Type B pancreatic cell (in vitro differentiated cells): Measurements from ENCODE around the gene SLC12A8. TPM values are rescaled to one million over a fixed set of nuclear protein-coding genes. Genes with fewer than 3 reads are reported as not detected.
A peak's percentile ranks its signal among the peaks of the same experiment; 100 is the strongest.

Experiments used
- DNase-seq: peaks from one replicate; pipeline ENCODE4 v3.0.0; 2021; ENCODE audit warnings: mixed read lengths; ENCODE audit not compliant: unreplicated experiment; ENCODE audit errors: extremely low spot score
- H3K27ac Mint-ChIP-seq: 2 replicates; pipeline ENCODE4 v1.8.0; 2021; ENCODE audit warnings: mild to moderate bottlenecking, mixed read lengths
- H3K27me3 Mint-ChIP-seq: 2 replicates; pipeline ENCODE4 v1.8.0; 2021; ENCODE audit warnings: mixed read lengths
- H3K36me3 Mint-ChIP-seq: 2 replicates; pipeline ENCODE4 v1.8.0; 2021; ENCODE audit warnings: mixed read lengths
- H3K4me1 Mint-ChIP-seq: one replicate; pipeline ENCODE4 v1.8.0; 2021; ENCODE audit warnings: mixed read lengths; ENCODE audit not compliant: unreplicated experiment
- H3K4me3 Mint-ChIP-seq: 2 replicates; pipeline ENCODE4 v1.8.0; 2021; ENCODE audit warnings: mild to moderate bottlenecking, mixed read lengths
- H3K9me3 Mint-ChIP-seq: 2 replicates; pipeline ENCODE4 v1.8.0; 2021; ENCODE audit warnings: mixed read lengths
- CTCF ChIP-seq: fragments of 200-600 bp; sonication (generic); conservative IDR thresholded peaks from 2 replicates; pipeline ENCODE4 v1.5.0; 2021; ENCODE audit warnings: antibody characterized with exemption, mild to moderate bottlenecking
- total RNA-seq: library from RNA; stranded (reverse); gene quantifications from 2 replicates; pipeline ENCODE4 v1.2.1, GENCODE V29; 2021; ENCODE audit warnings: low replicate concordance

The SLC12A8 gene
- total RNA-seq, 1 donor from 2014 or later = 6.8 TPM

GRCh38 chr3:125123451-125124305 lies 88.9 kb downstream of the SLC12A8 start:
- TF ChIP-seq CTCF = no peak
- peaks cover 45% of the 10 kb centered on the region for H3K4me1 Mint-ChIP-seq
- peaks cover 30% of the 10 kb centered on the region for H3K27me3 Mint-ChIP-seq
- DNase-seq = no peak
- peak overlapping the region; percentile 53 for H3K27ac Mint-ChIP-seq
- peaks cover 5% of the 10 kb centered on the region for H3K36me3 Mint-ChIP-seq
- H3K9me3 Mint-ChIP-seq = no peaks in the 10 kb centered on the region
- no peak overlapping the region for H3K4me3 Mint-ChIP-seq

GRCh38 chr3:125121246-125122010 lies 91.1 kb downstream of the SLC12A8 start:
- no peak overlapping the region for H3K27ac Mint-ChIP-seq
- no peak for DNase-seq
- H3K4me1 Mint-ChIP-seq = peaks cover 44% of the 10 kb centered on the region
- no peak overlapping the region for H3K4me3 Mint-ChIP-seq
- H3K27me3 Mint-ChIP-seq = peaks cover 30% of the 10 kb centered on the region
- no peaks in the 10 kb centered on the region for H3K9me3 Mint-ChIP-seq
- TF ChIP-seq CTCF = no peak
- peaks cover 5% of the 10 kb centered on the region for H3K36me3 Mint-ChIP-seq

- Mint-ChIP-seq H3K36me3 (peaks cover 5% of the 10 kb centered on the region), H3K27me3 (peaks cover 30% of the 10 kb centered on the region), H3K9me3 (no peaks in the 10 kb centered on the region), H3K4me1 (peaks cover 42% of the 10 kb centered on the region), H3K4me3 (peak overlapping the region; percentile 59), H3K27ac (no peak overlapping the region)
- no peak for DNase-seq
- TF ChIP-seq CTCF = no peak
Measured at GRCh38 chr3:125120379-125121122, 92.0 kb downstream of the SLC12A8 start.

GRCh38 chr3:125119752-125120378 lies 92.7 kb downstream of the SLC12A8 start:
- H3K27me3 Mint-ChIP-seq = peaks cover 30% of the 10 kb centered on the region
- H3K36me3 Mint-ChIP-seq = peaks cover 5% of the 10 kb centered on the region
- no peak for TF ChIP-seq CTCF
- no peaks in the 10 kb centered on the region for H3K9me3 Mint-ChIP-seq
- H3K4me1 Mint-ChIP-seq = peaks cover 43% of the 10 kb centered on the region
- DNase-seq = no peak
- H3K27ac Mint-ChIP-seq = no peak overlapping the region
- H3K4me3 Mint-ChIP-seq = peak overlapping the region; percentile 59

GRCh38 chr3:125118600-125118999 lies 93.9 kb downstream of the SLC12A8 start:
- Mint-ChIP-seq H3K4me1 (peaks cover 43% of the 10 kb centered on the region), H3K27ac (no peak overlapping the region), H3K36me3 (peaks cover 3% of the 10 kb centered on the region), H3K9me3 (no peaks in the 10 kb centered on the region), H3K4me3 (no peak overlapping the region), H3K27me3 (peaks cover 26% of the 10 kb centered on the region)
- no peak for DNase-seq
- TF ChIP-seq CTCF = no peak
